H1 (cell line): ENCODE results near the gene MORC2. TPM values are rescaled to one million over a fixed set of nuclear protein-coding genes. Genes with fewer than 3 reads are reported as not detected.

ENCODE experiments used
- CTCF ChIA-PET: fragments of 300-600 bp; sonication (Branson Sonifier 250); formaldehyde crosslinking; loops from one replicate; lab custom pipeline; 2021; ENCODE audit not compliant: partially characterized antibody; lab: Charles Lee
- POLR2A ChIA-PET: fragments of 300-600 bp; sonication (Branson Sonifier 250); formaldehyde crosslinking; loops from one replicate; lab custom pipeline; 2021; ENCODE audit warnings: inconsistent platforms; ENCODE audit not compliant: partially characterized antibody; lab: Charles Lee
- DNase-seq, 2 experiments: peaks; one replicate each; pipeline versions ENCODE4 v3.0.0 to v3.0.0-alpha.2; 2010 to 2022; ENCODE audit warnings: low spot score in 2 of 2, low read depth in 1 of 2, mixed read lengths in 1 of 2
- FAIRE-seq: peaks from 2 replicates; lab custom pipeline; 2011; peaks lifted over from hg19 to GRCh38; lab: Jason Lieb, UNC
- H2AFZ ChIP-seq: 2 replicates; pipeline ENCODE4 v1.8.1; 2012; ENCODE audit warnings: low read length, inconsistent platforms
- H2AK5ac ChIP-seq: 2 replicates; pipeline ENCODE4 v1.6.1; 2013; ENCODE audit warnings: low read depth, low read length
- H2BK120ac ChIP-seq: replicated peaks from 2 replicates; pipeline ENCODE3; 2013; ENCODE audit warnings: low read depth, low read length, inconsistent platforms
- H2BK12ac ChIP-seq: 2 replicates; pipeline ENCODE4 v1.6.1; 2013; ENCODE audit warnings: low read depth, low read length
- H2BK15ac ChIP-seq: 2 replicates; pipeline ENCODE4 v1.6.1; 2013; ENCODE audit warnings: low read length
- H2BK20ac ChIP-seq: 2 replicates; pipeline ENCODE4 v1.6.1; 2013; ENCODE audit warnings: low read length
- H2BK5ac ChIP-seq: 2 replicates; pipeline ENCODE4 v1.6.1; 2013; ENCODE audit warnings: low read depth, low read length
- H3K14ac ChIP-seq: 2 replicates; pipeline ENCODE4 v1.6.1; 2013; ENCODE audit warnings: inconsistent platforms; ENCODE audit not compliant: insufficient read length
- H3K18ac ChIP-seq: 2 replicates; pipeline ENCODE4 v1.6.1; 2013; ENCODE audit warnings: low read length; ENCODE audit errors: extremely low read depth
- H3K23ac ChIP-seq: 2 replicates; pipeline ENCODE4 v1.6.1; 2013; ENCODE audit warnings: inconsistent platforms; ENCODE audit not compliant: insufficient read length
- H3K23me2 ChIP-seq: 2 replicates; pipeline ENCODE4 v1.6.1; 2013; ENCODE audit warnings: low read depth, low read length
- H3K27ac ChIP-seq: 2 replicates; pipeline ENCODE4 v1.6.1; 2011; ENCODE audit warnings: low read depth, low read length, inconsistent platforms
- H3K27me3 ChIP-seq, 4 experiments: replicated peaks in 1 of 4; 1 replicate in 1 of 4; 2 replicates in 3 of 4; pipeline versions ENCODE4 v1.6.1 to v1.8.1; 2011 to 2013; ENCODE audit warnings: low read length in 3 of 4, mild to moderate bottlenecking in 3 of 4, inconsistent platforms in 2 of 4, mixed read lengths in 2 of 4, moderate library complexity in 1 of 4; ENCODE audit not compliant: control insufficient read depth in 3 of 4, insufficient read depth in 3 of 4; ENCODE audit errors: extremely low read depth in 1 of 4
- H3K36me3 ChIP-seq, 4 experiments: 2 replicates each; pipeline versions ENCODE4 v1.6.1 to v1.8.1; 2011 to 2013; ENCODE audit warnings: mild to moderate bottlenecking in 4 of 4, low read length in 3 of 4, moderate library complexity in 2 of 4, control low read depth in 1 of 4, inconsistent platforms in 1 of 4; ENCODE audit not compliant: insufficient read depth in 4 of 4, control insufficient read depth in 2 of 4
- H3K4ac ChIP-seq: replicated peaks from 2 replicates; pipeline ENCODE3; 2013; ENCODE audit warnings: low read length, low read depth, mixed read lengths, inconsistent platforms; ENCODE audit not compliant: insufficient read length
- H3K4me1 ChIP-seq, 4 experiments: replicated peaks in 1 of 4; 1 replicate in 1 of 4; 2 replicates in 3 of 4; pipeline versions ENCODE4 v1.6.1 to v1.8.1; 2011 to 2013; ENCODE audit warnings: low read length in 3 of 4, inconsistent platforms in 2 of 4, mixed read lengths in 1 of 4; ENCODE audit not compliant: insufficient read depth in 4 of 4, control insufficient read depth in 3 of 4
- H3K4me2 ChIP-seq, 2 experiments: 2 replicates each; pipeline versions ENCODE4 v1.6.1 to v1.8.1; 2011 to 2013; ENCODE audit warnings: low read depth in 2 of 2, low read length in 2 of 2, control low read depth in 1 of 2, inconsistent platforms in 1 of 2, mild to moderate bottlenecking in 1 of 2; ENCODE audit not compliant: insufficient read depth in 1 of 2
- H3K4me3 ChIP-seq, 4 experiments: fragments of 200-600, 300-600 bp in 1 of 4; sonication (generic), shearing (Covaris generic), sonication (Bioruptor Twin) in 1 of 4; 2 replicates each; pipeline versions ENCODE4 v1.5.1 to v1.8.1; 2011 to 2016; ENCODE audit warnings: low read length in 4 of 4, low read depth in 3 of 4, control low read depth in 2 of 4, inconsistent platforms in 2 of 4, mild to moderate bottlenecking in 2 of 4, mixed read lengths in 1 of 4, moderate library complexity in 1 of 4; ENCODE audit not compliant: insufficient read depth in 2 of 4; ENCODE audit errors: extremely low read depth in 1 of 4
- H3K56ac ChIP-seq: replicated peaks from 2 replicates; pipeline ENCODE3; 2013; ENCODE audit warnings: low read depth, mild to moderate bottlenecking, mixed read lengths, low read length, inconsistent platforms; ENCODE audit not compliant: insufficient read length
- H3K79me1 ChIP-seq: 2 replicates; pipeline ENCODE4 v1.6.1; 2013; ENCODE audit warnings: low read depth, low read length, control low read depth
- H3K79me2 ChIP-seq, 2 experiments: 2 replicates each; pipeline versions ENCODE4 v1.6.1 to v1.8.1; 2012 to 2013; ENCODE audit warnings: low read length in 2 of 2, mild to moderate bottlenecking in 2 of 2, inconsistent platforms in 1 of 2; ENCODE audit not compliant: insufficient read depth in 2 of 2, control insufficient read depth in 1 of 2
- H3K9ac ChIP-seq, 4 experiments: replicated peaks in 1 of 4; 1 replicate in 1 of 4; 2 replicates in 3 of 4; pipeline versions ENCODE4 v1.6.1 to v1.8.1; 2011 to 2013; ENCODE audit warnings: low read depth in 3 of 4, low read length in 3 of 4, control low read depth in 2 of 4, mild to moderate bottlenecking in 2 of 4, moderate library complexity in 2 of 4, inconsistent platforms in 1 of 4; ENCODE audit errors: extremely low read depth in 1 of 4
- H3K9me3 ChIP-seq, 2 experiments: 2 replicates each; pipeline versions ENCODE4 v1.6.1 to v1.8.1; 2012 to 2013; ENCODE audit warnings: mild to moderate bottlenecking in 2 of 2, moderate library complexity in 2 of 2, control low read depth in 1 of 2, inconsistent platforms in 1 of 2, low read depth in 1 of 2, low read length in 1 of 2, mixed read lengths in 1 of 2; ENCODE audit not compliant: insufficient read depth in 2 of 2
- H4K20me1 ChIP-seq, 2 experiments: replicated peaks in 1 of 2; 2 replicates each; pipeline versions ENCODE3 to v1.8.1; 2011 to 2013; ENCODE audit warnings: inconsistent platforms in 2 of 2, low read length in 2 of 2, mild to moderate bottlenecking in 1 of 2; ENCODE audit not compliant: insufficient read depth in 2 of 2, control insufficient read depth in 1 of 2
- H4K5ac ChIP-seq: 2 replicates; pipeline ENCODE4 v1.6.1; 2013; ENCODE audit warnings: low read length, low read depth, mixed read lengths, inconsistent platforms; ENCODE audit not compliant: insufficient read length
- H4K8ac ChIP-seq: 2 replicates; pipeline ENCODE4 v1.8.0; 2013; ENCODE audit warnings: mild to moderate bottlenecking, moderate library complexity, low read length, inconsistent platforms; ENCODE audit not compliant: insufficient read depth; ENCODE audit errors: extremely low read depth
- H4K91ac ChIP-seq: replicated peaks from 2 replicates; pipeline ENCODE3; 2013; ENCODE audit warnings: low read length, mixed read lengths, inconsistent platforms; ENCODE audit not compliant: insufficient read length
- FOSL1 ChIP-seq: IDR thresholded peaks from 2 replicates; pipeline ENCODE4 v1.6.1; 2011; ENCODE audit warnings: mild to moderate bottlenecking, low read depth, low read length, moderate library complexity; ENCODE audit not compliant: insufficient read depth
- MAFK ChIP-seq: IDR thresholded peaks from 2 replicates; pipeline ENCODE4 v1.6.1; 2012; ENCODE audit warnings: low read depth, mild to moderate bottlenecking, improper control_type of control experiment, low read length
- MAX ChIP-seq: IDR thresholded peaks from 2 replicates; pipeline ENCODE4 v1.6.1; 2012; ENCODE audit warnings: inconsistent platforms
- POLR2A ChIP-seq, 2 experiments: IDR thresholded peaks; 1 replicate in 1 of 2; 2 replicates in 1 of 2; pipeline ENCODE4 v1.6.1; 2011; ENCODE audit warnings: low read depth in 2 of 2, low read length in 2 of 2, mild to moderate bottlenecking in 2 of 2; ENCODE audit errors: control extremely low read depth in 1 of 2
- SAP30 ChIP-seq: fragments of 300-600 bp; sonication (generic); IDR thresholded peaks from 2 replicates; pipeline ENCODE4 v1.7.1; 2012; ENCODE audit warnings: low read length, moderate library complexity, mild to moderate bottlenecking, inconsistent platforms; ENCODE audit not compliant: insufficient read depth, insufficient replicate concordance
- SIRT6 ChIP-seq: IDR thresholded peaks from one replicate; pipeline ENCODE4 v1.7.1; 2012; ENCODE audit warnings: low read length, inconsistent platforms
- TEAD4 ChIP-seq: IDR thresholded peaks from 2 replicates; pipeline ENCODE4 v1.6.1; 2012; ENCODE audit warnings: low read depth, low read length, inconsistent platforms, mixed read lengths
- WGBS, 2 experiments: shearing (Covaris generic) in 1 of 2; methylation state at CpG; one replicate each; pipeline versions ENCODE4 v1.1.6 to v1.1.7; 2013 to 2015; ENCODE audit warnings: low lambda C conversion rate in 2 of 2, mixed read lengths in 2 of 2, inconsistent platforms in 1 of 2, low coverage in 1 of 2, missing lambda C conversion rate in 1 of 2; ENCODE audit not compliant: insufficient replicate concordance in 2 of 2, insufficient coverage in 1 of 2, insufficient read length in 1 of 2; ENCODE audit errors: extremely low coverage in 1 of 2, missing lambda C conversion rate in 1 of 2; 5-methylcytosine and 5-hydroxymethylcytosine counted together
- polyA plus RNA-seq, 7 experiments: library from polyadenylated mRNA; depleted of rRNA in 3 of 7; stranded (reverse) in 5 of 7; unstranded in 2 of 7; fragments of >200 nt in 5 of 7; fragments of 200-250 nt in 2 of 7; gene quantifications; 1 replicate in 5 of 7; 2 replicates in 1 of 7; 4 replicates in 1 of 7; pipeline versions ENCODE4 v1.2.1 to v1.2.3, GENCODE V29; 2011 to 2013; ENCODE audit warnings: missing spikeins in 2 of 7, mixed read lengths in 2 of 7
- total RNA-seq: library from RNA; stranded (reverse); fragmentation: NEBNext Ultra II Directional; extraction: Animal tissue kit (Norgen Biotek cat#: 25700); gene quantifications from 2 replicates; pipeline ENCODE4 v1.2.1, GENCODE V29; 2021

MORC2 gene
- total and polyA plus RNA-seq, 2 of the 8 experiments (the other 6 are each of a cell fraction or from before 2014, with no cell fraction given): 15.4 to 68.0 TPM

- Histone ChIP-seq H3K4me3 (no peak overlapping the region), H3K9ac (no peak overlapping the region), H3K79me1 (no peaks in the 10 kb centered on the region), H3K27ac (no peak overlapping the region), H3K4ac (no peak overlapping the region), H2BK12ac (no peak overlapping the region), H4K8ac (no peak overlapping the region), H2AFZ (no peak overlapping the region), H3K14ac (no peak overlapping the region), H3K4me2 (no peak overlapping the region), H3K4me1 (no peaks in the 10 kb centered on the region), H2AK5ac (no peak overlapping the region), H3K23ac (no peak overlapping the region), H3K23me2 (no peaks in the 10 kb centered on the region), H4K5ac (no peak overlapping the region), H3K56ac (no peak overlapping the region), H3K18ac (no peak overlapping the region), H3K27me3 (no peaks in the 10 kb centered on the region), H2BK5ac (no peak overlapping the region), H3K36me3 (peaks cover 21 to 43% (median 35%) of the 10 kb centered on the region in 4 experiments), H2BK120ac (no peak overlapping the region), H4K20me1 (peaks cover 0 to 2% of the 10 kb centered on the region in 2 experiments), H2BK15ac (no peak overlapping the region), H3K9me3 (no peaks in the 10 kb centered on the region), H4K91ac (no peak overlapping the region), H2BK20ac (no peak overlapping the region), H3K79me2 (no peaks in the 10 kb centered on the region)
- CTCF ChIA-PET: interaction anchor here (0.8 to 6.2 kb wide), 9 partner anchors 8 to 158 kb away, joined by 3 to 58 read pairs (median 4); no protein-coding TSS in a partner anchor
- POLR2A ChIA-PET: interaction anchor here (0.6 to 2.8 kb wide), 6 partner anchors 9 to 105 kb away, joined by 3 to 7 read pairs (median 4); partner anchors contain the start of gene MORC2
- FAIRE-seq: no peak
- TF ChIP-seq MAX (no peak), SAP30 (no peak), TEAD4 (no peak), FOSL1 (no peak), SIRT6 (no peak), POLR2A (IDR thresholded peaks at IDR 0.05; ENCODE audit: control extremely low read depth in 1 of 2, low read depth in 2 of 2, low read length in 2 of 2) (no peak), MAFK (no peak)
- 96% methylated on average over 9 of the region's 9 CpGs; no CpG with 5 or more reads in 1 of the 2 experiments for WGBS, 2 experiments
- no peak for DNase-seq
Observed at GRCh38 chr22:30923168-30923900, 45.2 kb downstream of the MORC2 start.
